HL-60/S4 treated with retinoic acid at 250 ng/mL for 4 days and 3 days (cell line): ENCODE results near the gene MMD2.
"Not testable (repeated sequence)": the region's sequence is repeated elsewhere in the genome, so short reads cannot be mapped to it uniquely, and the experiment has no call there.

Experiments
- in situ Hi-C: fragments of 300-500 bp; cut with MboI; formaldehyde crosslinking; loops from 2 replicates; pipeline ENCODE4 v1.7.0; 2022; ENCODE audit warnings: low sequenced_read_pairs

MMD2 gene

DNA sequence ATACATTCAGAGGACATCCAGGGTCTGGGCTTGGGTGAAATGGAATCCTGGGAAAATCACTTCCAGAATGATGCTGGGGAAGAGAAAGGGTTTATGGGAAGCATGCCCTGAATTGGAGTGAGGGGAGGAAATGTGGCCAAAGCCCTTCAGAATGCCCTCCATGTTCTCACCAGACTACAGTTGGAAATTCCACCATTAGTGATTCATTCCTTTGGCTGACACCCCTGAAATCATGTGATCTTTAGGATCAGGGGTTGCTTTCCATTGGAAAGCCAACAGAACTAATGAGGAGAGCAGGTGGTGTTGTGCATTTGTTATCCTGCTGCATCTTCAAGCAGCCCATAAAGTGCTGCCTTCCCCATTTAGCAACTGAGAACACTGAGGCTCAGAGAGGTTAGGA, 54.6 kb downstream of the MMD2 start:
- in situ Hi-C loops, result no loop called here

DNA sequence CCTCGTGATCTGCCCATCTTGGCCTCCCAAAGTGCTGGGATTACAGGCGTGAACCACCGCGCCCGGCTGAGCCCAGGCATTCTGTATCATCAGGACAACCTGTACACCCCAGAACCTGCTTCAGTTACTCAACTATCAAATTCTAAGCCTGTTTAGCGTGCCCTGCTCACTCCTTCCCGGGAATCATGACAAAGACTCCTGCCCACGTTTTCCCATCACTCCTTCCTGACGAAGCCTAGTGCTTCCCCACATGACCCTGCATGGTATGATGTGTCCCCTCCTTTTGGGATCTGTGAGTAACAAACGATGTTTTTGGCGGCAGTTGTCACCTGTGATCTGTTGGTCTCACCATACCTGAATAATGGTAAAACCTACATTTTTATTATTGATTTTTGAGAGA, 63.2 kb downstream of the MMD2 start:
- in situ Hi-C loops, result no loop called here

DNA sequence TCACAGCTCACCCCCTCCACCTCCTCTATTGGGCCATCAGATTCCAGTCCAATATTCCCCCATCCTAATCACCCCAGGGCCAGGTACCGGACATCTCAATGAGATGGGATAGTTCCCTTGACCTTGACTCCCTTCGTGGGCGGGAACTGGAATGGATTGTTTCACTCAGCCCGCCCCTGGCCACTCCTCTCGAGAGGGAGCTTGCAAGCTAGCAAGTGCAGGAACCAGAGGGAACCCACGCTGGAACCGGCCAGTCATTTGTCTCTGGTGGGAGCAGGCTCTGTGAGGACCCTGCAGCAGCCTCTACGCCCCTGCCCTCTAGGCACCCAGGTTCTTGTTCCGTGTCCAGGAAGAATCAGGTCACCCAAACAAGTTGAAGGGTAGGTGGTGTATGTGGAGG, 64.5 kb downstream of the MMD2 start:
- in situ Hi-C loops, result no loop called here

DNA sequence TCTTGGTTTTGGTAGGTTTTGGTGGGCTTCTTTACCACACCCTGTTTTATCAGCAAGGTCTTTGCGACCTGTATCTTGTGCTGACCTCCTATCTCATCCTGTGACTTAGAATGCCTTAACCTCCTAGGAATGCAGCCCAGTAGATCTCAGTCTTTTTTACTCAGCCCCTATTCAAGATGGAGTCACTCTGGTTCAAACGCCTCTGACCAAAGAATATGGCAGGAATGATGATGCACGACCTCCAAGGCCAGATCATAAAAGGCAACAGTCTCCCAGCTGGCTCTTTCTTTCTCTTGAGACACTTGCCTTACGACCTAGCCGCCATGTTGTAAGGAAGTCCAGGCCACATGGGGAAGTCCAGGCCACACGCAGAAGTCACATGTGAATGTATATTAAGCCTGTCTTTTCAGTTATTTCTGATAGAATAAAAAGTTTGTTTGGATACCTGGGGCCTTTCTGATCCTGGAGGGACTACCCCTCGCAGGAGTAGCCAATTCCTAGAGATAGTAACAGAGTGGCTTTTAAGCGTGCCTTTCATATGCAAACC, 65.0 kb downstream of the MMD2 start:
- in situ Hi-C loops, result no loop called here

DNA sequence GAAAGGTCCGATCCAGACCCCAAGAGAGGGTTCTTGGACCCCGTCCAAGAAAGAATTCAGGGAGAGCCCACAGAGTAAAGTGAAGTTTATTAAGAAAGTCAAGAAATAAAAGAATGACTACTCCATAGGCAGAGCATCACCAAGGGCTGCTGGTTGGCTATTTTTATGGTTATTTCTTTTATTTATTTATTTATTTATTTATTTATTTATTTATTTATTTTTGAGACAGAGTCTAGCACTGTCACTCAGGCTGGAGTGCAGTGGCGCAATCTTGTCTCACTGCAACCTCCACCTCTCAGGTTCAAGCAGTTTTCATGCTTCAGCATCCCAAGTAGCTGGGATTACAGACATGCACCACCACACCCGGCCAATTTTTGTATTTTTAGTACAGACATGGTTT, 65.8 kb downstream of the MMD2 start:
- in situ Hi-C loops, result not testable (repeated sequence)

DNA sequence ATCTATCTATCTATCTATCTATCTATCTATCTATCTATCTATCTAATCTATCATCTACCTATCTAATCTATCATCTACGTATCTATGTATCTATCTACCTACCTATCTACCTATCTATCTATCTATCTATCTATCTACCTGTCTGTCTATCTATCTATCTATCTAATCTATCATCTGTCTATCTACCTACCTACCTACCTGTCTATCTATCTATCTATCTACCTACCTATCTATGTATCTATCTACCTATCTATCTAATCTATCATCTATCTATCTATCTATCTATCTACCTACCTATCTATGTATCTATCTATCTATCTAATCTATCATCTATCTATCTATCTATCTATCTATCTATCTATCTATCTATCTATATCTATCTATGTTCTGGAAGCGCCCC, 67.5 kb downstream of the MMD2 start:
- in situ Hi-C loops, result not testable (repeated sequence)

DNA sequence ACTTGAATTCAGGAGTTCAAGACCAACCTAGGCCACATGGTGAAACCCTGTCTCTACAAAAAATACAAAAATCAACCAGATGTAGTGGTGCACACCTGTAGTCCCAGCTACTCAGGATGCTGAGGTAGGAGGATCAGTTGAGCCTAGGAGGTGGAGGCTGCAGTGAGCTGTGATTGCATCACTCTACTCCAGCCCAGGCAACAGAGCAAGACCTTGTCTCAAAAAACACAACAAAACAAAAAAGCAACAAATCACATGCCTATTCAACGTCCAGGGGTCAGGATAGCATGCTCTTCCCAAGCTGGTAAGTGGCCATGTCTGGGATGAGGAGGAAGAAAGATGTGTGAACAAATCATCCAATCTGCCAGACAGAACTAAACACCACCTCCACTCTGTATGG, 69.3 kb downstream of the MMD2 start:
- in situ Hi-C loops, result no loop called here

DNA sequence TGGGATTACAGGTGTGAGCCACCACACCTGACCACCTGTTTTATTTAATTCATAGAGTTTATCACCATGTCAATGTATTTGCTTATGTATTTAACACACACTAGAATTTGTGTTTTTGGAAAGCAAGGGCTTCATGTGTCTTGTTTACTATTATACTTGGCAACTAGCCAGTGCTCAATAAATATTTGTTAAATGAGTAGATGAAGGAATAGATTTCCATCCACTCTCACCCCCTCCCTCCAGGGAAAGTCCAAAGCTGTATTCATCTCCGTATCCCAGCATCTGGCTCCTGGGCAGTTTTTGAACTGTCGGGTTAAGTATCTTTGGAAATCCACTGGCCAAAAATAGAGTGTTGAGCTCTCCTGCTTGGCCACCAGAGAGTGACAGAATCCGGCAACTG, 70.8 kb downstream of the MMD2 start:
- in situ Hi-C loops, result no loop called here

DNA sequence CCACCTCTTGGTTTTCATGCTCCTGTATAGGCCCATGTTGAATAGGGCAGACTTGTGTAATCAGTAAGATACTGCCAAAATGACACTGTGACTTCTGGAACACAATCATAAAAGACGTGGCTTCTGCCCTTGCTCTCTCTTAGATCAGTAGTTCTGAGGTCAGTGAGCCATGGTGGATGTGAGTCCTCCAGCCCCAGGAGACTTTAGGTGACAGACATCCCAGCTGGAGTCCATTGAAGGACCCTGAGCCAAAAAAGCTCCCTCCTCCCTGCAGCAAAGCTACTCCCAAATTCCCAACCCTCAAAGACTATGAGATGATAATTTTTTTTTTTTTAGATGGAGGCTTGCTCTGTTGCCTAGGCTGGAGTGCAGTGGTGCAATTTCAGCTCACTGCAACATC, 72.3 kb downstream of the MMD2 start:
- in situ Hi-C loops, result no loop called here

DNA sequence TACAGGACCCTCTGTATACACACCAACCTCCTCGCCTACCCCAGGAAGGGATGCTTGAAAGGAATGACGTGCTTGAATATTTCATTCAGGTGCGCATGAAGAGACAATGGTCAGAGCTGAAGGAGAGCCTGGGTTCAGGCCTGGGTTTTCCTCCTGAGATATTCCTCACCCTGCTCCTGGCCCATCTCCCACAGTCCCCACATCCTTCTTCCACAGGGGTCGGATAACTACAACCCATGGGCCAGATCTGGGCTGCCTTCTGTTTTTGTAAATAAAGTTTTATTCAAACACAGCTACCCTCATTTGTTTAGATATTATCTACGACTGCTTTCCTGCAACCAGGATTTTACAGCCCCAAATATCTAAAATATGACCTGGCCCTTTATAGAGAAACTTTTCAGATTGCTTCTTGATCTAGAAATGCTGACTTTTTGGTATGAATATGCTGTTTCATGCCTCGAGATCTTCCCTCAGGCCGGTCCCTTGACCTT, 73.6 kb downstream of the MMD2 start:
- in situ Hi-C loops, result no loop called here

DNA sequence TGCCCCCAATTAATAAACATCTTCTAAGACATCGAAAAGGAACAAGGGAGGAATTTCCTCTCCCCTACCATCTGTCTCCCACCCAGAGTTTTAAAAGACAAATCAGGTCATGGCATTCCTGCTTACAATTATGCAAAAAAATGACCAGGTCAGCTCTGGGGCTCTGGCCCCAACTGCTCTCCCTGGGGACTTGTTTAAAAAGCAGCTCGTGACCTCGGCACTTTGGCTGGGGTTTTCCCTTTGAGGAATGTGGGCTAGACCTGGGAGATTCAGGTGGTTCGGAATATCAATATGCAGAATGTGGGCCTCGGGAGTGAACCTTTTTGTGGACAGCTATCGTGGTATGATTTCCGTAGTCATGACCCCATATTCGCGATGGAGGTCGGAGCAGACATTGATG, 74.8 kb downstream of the MMD2 start:
- in situ Hi-C loops, result no loop called here

DNA sequence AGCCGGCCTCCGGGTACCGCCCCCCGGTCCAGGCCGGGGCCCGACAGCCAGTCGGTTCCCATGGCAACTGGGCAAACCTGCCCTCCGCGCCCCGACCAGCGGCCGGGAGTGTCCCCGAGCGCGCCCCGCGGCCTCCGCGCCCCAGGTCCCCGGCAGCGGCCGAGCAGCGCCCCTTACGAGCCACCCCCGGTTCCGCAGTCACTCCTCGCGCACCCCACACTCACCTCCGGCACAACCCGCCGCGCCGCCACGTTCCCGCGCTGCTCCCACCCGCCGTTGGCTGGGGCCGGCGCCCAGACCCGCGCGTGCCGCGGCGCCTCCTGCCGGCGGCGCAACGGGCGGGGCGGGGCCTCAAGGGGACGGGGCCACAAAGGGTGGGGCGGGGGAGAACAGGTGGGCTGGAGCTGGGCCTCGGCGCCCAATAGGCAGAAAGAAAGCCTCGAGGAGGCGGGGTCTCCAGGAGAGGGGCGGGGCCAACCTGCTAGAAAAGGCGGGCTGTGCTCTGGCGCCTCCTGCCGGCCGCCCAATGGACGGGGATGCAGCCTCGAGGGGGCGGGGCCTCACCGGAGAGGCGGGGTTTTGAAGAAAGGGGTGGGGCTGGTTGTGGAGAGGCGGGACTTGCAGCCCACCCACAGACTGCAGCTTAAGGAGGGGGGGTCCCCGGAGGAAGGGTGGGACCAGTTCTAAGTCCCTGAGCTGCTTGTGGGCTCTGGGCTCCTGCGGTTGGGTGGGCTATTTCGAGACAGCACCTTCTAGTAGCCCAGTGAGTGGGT, 75.4 kb downstream of the MMD2 start, which contains the start of gene RADIL:
Gene RADIL, minus strand, starts transcription at position 345 of the 773 bp plus-strand sequence. CDS start 5,577 bp downstream, outside the sequence.
- in situ Hi-C loops, result no loop called here

DNA sequence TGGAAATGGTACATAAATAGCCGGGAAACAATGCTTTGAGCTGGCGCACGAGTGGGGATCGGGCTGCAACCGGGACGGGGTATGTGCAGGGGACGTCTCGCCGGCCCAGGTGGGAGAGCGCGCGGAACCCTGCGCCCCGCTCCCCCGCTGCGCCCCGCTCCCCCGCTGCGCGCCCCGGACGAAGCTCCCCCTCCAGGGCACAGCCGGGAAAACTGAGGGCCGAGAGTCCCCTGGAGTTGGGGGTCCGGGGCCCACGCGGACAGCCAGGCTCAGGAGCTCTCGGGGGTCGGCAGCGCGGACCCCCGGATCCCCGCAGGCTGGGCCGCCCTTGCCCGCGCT, 76.0 kb downstream of the MMD2 start:
- in situ Hi-C loops, result no loop called here

DNA sequence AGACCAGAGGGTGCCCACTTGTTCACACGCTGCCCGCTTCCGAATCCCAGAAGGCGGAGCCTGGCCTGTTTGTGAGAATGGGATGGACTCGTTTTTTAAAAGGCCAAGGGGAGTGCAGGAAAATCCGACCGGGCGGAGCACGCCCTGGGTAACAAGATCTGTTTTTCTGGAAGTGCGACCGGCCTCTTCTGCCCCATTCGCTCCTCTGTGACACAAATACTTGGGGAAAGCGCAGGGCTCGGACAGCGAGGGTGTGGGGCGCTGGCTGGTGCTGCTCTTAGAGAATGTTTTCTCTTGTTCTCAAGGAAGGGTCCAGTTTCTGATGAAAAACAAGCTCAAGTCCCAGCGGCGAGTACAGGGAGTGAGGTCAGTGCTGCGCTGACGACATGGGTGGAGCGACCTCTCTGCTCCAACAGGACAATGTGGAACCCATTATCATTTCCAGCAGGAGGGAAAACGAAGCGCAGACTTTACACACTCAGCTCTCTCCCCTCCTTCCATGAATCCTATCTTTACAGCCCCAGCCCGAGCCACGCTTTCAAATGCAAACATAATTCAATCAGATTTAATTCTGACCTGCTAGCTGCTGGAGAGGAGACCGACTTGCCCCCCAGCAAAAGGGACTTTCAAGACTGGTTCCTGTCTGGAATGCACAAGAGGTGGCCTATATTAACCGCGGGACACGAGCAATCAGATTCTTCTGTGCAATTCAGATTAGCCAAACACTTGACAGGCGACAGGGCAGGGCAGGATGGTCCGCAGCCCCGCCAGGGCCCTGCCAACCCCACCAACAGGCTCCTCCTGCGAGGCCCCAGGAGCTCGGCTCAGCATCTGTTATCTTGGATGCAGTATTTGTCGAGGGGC, 76.6 kb downstream of the MMD2 start:
- in situ Hi-C loops, result no loop called here

DNA sequence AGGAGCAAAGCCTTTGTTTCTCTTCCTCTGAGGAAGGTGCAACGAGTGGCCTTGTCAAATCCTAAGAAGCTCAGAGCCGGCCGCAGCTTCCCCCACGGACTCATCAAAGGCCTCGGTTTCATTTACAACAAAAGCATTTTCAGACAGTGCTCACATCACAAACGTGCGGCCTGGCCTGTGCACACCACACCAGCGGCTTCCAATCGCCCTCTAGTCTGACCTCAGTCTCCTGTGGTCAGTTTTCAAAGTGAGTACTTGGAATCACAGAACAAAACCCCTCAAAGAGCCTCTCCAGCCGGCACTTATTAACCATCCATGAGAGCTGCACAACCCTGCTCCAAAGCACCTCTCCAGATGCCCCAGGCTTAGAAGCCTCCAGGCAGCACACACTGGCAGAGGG, 78.8 kb downstream of the MMD2 start:
- in situ Hi-C loops, result no loop called here

DNA sequence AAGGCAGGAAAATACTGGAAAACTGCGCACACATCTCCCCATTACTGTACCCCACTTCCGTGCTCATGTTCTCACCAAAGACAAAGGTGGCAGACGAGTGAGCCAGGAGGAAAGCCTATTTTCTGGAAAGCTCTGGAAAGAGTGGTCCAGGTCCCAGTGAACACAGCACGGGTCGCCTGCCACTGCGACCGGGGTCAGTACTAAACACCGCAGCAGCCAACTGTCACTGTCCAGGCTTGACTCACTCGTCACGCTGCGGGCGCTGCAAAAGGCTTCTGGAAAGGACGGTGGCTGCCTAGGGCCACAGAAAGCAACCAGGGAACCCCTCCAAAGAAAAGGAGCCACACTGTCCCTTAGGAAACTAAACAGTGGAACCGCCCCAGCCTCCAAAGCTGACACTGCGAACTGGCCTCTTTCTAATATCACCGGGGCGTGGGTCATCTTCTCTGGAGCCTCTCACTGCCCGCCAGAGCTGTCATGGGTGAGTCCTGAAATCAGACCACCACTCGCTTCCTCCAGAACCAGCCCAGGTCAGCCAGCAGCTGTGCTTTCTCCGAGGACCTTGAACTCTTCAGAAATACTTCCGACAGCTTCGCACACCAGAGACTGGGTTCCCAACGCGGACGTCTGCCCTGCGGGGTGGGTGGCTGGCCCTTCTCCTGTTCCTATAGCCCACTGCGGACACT, 79.4 kb downstream of the MMD2 start:
- in situ Hi-C loops, result no loop called here

DNA sequence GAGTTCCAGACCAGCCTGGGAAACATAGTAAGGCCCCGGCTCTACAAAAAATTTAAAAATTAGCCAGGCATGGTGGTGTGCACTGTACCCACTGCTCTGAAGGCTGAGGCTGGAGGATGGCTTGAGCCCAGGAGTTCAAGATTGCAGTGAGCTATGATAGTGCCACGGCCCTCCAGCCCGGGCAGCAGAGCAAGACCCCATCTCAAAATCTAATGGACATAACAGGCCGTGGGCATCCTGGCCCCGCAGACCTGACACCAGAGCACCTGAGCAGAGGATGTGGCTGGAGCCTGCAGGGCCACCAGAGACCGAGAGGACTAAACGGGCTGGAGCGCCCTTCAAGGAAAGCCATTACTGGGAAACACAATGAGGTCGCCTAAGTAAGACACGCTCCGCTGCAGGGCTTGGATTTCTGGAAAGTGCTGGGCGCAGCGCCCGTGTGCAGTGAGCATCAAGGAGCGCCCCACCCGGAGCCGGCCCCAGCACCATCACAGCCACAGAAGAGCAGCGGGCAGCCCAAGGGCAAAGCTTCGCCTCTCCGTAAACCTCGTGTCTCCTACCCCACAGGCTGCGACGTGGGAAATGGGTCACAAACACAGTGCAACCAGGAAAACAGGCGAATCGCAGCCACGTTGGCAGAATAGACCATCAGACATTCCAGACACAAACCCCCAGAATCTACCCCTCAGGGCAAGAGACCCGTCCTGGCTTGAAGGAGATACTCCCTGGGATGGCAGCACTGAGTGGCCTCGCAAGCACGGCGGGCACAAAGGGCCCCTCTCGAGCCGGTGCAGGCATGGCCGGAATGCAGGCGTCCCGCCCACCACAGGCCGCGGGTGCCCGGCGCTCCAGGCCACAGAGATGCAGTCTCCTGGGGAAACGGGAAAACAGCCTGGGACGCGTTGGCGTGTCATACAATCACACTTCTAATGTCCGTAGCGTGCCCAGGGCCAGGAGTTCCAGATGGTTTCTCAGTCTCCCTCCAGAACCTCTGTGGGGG, 80.4 kb downstream of the MMD2 start:
- in situ Hi-C loops, result no loop called here

DNA sequence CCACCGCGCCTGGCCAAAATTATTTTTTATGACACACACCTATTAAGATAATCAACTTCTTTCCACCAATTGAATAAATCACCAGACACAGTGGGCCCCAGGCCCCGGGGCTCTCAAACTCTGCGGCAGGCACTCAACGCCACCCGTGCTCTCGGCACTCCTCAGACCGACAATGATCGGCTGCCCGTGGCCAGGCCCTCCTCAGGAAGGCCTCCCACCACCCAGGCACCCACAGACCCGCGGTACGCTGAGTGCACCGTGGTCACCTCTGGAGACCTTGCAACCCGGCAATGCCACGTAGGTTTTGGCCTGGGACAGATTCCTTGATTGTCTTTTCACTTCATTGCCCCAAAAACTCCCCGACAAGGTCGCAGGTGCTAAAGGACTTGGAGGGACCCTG, 82.4 kb downstream of the MMD2 start:
- in situ Hi-C loops, result no loop called here

DNA sequence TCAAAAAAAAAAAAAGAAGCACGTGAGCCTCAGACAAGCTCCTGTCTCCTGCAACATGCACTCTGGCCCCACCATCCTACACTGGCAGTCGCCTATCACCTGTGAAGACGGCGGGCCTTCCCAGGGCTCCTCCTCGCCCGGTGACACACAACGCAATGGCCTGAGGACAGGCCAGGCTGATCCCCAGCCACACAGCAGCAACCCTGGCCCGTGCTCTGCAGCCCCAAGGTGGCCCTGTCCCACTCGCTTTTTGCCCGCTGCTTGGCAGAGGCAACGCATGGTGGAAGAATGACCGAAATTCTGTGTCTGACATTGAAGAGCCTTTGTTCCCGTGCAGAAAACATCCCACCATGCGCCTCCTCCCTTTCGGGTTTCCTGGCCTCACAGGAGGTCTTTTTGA, 83.6 kb downstream of the MMD2 start:
- in situ Hi-C loops, result no loop called here
